GM06990 (cell line): ENCODE data around the gene TMEM52.

Source experiments
- DNase-seq: peaks from one replicate; pipeline ENCODE4 v3.0.0-alpha.2; 2011; ENCODE audit not compliant: insufficient read length; ENCODE audit errors: extremely low read depth
- H3K27me3 ChIP-seq: replicated peaks from 2 replicates; pipeline ENCODE4 v1.6.0; 2011; ENCODE audit warnings: low read length; ENCODE audit not compliant: control insufficient read depth, insufficient read depth
- H3K36me3 ChIP-seq: 2 replicates; pipeline ENCODE4 v1.5.1; 2011; ENCODE audit warnings: low read length; ENCODE audit not compliant: control insufficient read depth, insufficient read depth
- H3K4me3 ChIP-seq: replicated peaks from 2 replicates; pipeline ENCODE4 v1.5.1; 2011; ENCODE audit warnings: low read depth, mild to moderate bottlenecking, control low read depth, low read length
- TF ChIP-seq, protein P1 (sequence below): IDR thresholded peaks from 2 replicates; pipeline ENCODE4 v1.5.1; 2011; ENCODE audit warnings: low read length, control low read depth, mild to moderate bottlenecking, inconsistent platforms; ENCODE audit not compliant: insufficient read depth, poor library complexity, severe bottlenecking

TMEM52 gene

DNA sequence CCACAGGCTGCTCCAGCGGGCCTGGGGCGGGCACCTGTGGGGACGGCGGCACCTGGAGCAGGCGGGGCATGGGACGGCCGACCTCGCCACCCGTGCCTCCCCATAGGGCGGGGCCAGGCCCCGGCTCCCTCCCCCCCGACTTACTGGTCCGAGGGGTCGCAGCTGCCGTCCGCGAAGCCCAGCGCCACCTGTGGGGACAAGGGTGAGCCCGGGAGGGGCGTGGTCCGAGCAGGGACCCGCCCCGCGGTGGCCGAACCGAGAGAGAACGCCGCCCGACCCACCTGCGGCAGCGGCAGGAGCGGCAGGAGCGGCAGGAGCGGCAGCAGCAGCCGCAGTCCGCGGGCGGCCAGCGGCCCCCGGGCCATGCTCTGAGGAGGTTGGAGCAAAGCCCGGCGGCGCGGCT, at the start of gene TMEM52:
TMEM52 (minus strand) TSS at position 379 of the 403 bp plus-strand sequence; CDS start at position 365, 14 bp downstream.
- TF ChIP-seq, protein P1, sequence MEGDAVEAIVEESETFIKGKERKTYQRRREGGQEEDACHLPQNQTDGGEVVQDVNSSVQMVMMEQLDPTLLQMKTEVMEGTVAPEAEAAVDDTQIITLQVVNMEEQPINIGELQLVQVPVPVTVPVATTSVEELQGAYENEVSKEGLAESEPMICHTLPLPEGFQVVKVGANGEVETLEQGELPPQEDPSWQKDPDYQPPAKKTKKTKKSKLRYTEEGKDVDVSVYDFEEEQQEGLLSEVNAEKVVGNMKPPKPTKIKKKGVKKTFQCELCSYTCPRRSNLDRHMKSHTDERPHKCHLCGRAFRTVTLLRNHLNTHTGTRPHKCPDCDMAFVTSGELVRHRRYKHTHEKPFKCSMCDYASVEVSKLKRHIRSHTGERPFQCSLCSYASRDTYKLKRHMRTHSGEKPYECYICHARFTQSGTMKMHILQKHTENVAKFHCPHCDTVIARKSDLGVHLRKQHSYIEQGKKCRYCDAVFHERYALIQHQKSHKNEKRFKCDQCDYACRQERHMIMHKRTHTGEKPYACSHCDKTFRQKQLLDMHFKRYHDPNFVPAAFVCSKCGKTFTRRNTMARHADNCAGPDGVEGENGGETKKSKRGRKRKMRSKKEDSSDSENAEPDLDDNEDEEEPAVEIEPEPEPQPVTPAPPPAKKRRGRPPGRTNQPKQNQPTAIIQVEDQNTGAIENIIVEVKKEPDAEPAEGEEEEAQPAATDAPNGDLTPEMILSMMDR = no peak
- no peaks in the 10 kb centered on the region; the same call in 1 of the 2 replicates for H3K27me3 ChIP-seq
- no peaks in the 10 kb centered on the region for H3K36me3 ChIP-seq
- peak within 1 kb of the TSS; percentile 56 for H3K4me3 ChIP-seq
- no peak for DNase-seq

DNA sequence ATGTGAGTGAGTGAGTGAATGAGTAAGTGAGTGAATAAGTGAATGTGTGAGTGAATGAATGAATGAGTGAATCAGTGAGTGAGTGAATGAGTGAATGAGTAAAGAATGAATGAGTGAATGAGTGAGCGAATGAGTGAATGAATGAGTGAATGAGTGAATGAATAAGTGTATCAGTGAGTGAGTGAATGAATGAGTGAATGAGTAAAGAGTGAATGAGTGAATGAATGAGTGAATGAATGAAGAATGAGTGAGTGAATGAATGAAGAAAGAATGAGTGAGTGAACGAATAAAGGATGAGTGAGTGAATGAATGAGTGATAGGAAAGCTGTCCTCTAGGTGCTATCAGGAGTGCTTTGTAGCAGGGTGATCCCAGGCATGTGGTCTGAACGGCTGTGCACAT, 48.8 kb upstream of the TMEM52 start:
- TF ChIP-seq, protein P1 = no peak
- Histone ChIP-seq H3K36me3 (no peaks in the 10 kb centered on the region), H3K4me3 (no peak overlapping the region), H3K27me3 (no peaks in the 10 kb centered on the region; the same call in 1 of the 2 replicates)
- DNase-seq = no peak

DNA sequence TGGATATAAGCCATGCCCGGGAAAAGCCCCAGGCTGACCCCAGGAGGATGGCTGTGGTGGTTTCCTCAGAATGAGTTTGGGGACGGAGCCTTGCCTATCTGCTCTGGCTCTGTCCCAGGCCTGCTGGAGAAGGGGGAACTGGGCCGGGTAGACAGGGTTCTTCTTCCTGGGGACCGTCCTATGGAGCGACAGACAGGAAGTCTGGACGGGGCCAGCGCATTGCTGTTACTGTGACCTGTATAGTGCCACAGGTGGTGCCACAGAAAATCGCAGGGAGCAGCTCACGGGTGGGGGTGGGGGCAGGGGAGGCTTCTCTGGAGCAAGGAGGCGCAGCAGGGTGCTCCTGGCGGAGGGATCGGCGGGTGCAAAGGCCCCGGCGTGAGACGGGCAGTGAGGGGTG, 48.1 kb upstream of the TMEM52 start:
- no peaks in the 10 kb centered on the region for H3K36me3 ChIP-seq
- DNase-seq = no peak
- H3K4me3 ChIP-seq = no peak overlapping the region
- TF ChIP-seq, protein P1 = no peak
- no peaks in the 10 kb centered on the region; the same call in 1 of the 2 replicates for H3K27me3 ChIP-seq

DNA sequence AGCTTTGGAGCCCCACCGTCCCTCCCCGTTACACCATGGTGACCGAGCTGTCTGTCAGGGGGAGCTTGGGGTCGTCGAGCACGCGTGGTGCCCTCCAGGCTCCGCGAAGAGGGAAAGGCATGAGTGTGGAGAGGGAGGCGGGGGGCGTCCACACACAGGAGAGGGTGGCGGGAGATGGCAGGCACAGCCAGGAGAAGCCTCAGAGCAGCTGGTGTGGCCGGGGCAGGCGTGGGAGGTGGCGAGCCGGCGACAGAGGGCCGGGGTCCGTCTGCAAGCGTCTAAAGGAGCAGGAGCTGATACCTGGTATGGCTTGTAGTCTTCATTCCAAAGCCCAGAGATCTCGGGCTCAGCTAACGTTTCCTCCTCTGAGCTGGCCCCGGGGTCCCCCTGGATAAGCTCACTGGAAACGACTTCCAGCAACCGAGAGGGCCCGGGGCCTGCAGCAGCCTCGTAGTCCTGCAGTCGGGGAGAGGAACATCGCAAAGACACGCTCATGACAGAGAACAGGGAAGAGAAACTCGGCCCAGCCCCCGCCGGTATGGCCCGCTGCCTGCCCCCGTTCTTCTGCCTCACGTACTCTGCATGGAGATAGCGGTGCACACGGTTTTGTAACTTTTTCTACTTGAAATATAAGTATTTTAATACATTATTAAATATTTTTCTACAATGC, 47.1 kb upstream of the TMEM52 start:
- TF ChIP-seq, protein P1 = no peak
- no peak for DNase-seq
- Histone ChIP-seq H3K36me3 (no peaks in the 10 kb centered on the region), H3K27me3 (no peaks in the 10 kb centered on the region; the same call in 1 of the 2 replicates), H3K4me3 (no peak overlapping the region)

DNA sequence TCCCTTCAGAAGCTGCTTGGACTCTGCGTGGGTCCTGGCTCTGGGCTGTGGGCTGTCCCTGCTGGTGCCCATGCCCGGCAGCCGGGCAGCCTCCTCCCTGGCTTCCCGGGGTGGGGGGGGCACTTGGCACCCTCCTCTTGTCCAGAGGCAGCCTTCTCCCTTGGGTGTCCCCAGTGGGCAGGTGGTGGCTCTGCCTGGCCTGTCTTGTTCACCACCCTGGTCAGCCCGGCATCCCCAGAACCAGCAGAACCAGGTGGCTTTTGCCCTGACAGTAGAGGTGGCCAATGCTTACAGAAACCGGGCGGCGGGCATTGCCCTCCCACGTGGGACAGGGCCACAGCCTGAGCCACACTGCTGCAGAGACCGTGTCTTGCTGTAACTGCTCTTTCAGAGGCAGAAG, 46.5 kb upstream of the TMEM52 start:
- DNase-seq = no peak
- Histone ChIP-seq H3K4me3 (no peak overlapping the region), H3K36me3 (no peaks in the 10 kb centered on the region), H3K27me3 (no peaks in the 10 kb centered on the region; the same call in 1 of the 2 replicates)
- TF ChIP-seq, protein P1 = no peak
